Thymus (tissue), 11 donors: ENCODE measurements around the gene CD6. TPM values are rescaled to one million over a fixed set of nuclear protein-coding genes. Genes with fewer than 3 reads are reported as not detected.
A peak's percentile ranks its signal among the peaks of the same experiment; 100 is the strongest.

Source experiments
- DNase-seq, 9 donors: peaks; one replicate each; pipeline ENCODE4 v3.0.0-alpha.2; 2013; ENCODE audit warnings: low spot score in 9 of 9, low read depth in 6 of 9, missing footprints in 1 of 9
- H3K27ac ChIP-seq, 2 donors: one replicate each; pipeline ENCODE4 v1.5.1; 2013; ENCODE audit warnings: control low read depth in 1 of 2, low read depth in 1 of 2, low read length in 1 of 2, mild to moderate bottlenecking in 1 of 2, moderate library complexity in 1 of 2
- H3K27me3 ChIP-seq, 2 donors: one replicate each; pipeline ENCODE4 v1.5.1; 2013; ENCODE audit warnings: low read length in 1 of 2; ENCODE audit not compliant: control insufficient read depth in 2 of 2, insufficient read depth in 1 of 2
- H3K36me3 ChIP-seq, 2 donors: one replicate each; pipeline ENCODE4 v1.5.1; 2013; ENCODE audit warnings: low read length in 1 of 2, mild to moderate bottlenecking in 1 of 2, moderate library complexity in 1 of 2; ENCODE audit not compliant: control insufficient read depth in 2 of 2, insufficient read depth in 2 of 2
- H3K4me1 ChIP-seq, 2 donors: one replicate each; pipeline ENCODE4 v1.5.1; 2013; ENCODE audit warnings: low read length in 2 of 2; ENCODE audit not compliant: control insufficient read depth in 2 of 2, insufficient read depth in 2 of 2
- H3K4me3 ChIP-seq, 2 donors: one replicate each; pipeline ENCODE4 v1.5.1; 2013; ENCODE audit warnings: low read length in 2 of 2, control low read depth in 1 of 2, mild to moderate bottlenecking in 1 of 2
- H3K9me3 ChIP-seq, 2 donors: one replicate each; pipeline ENCODE4 v1.5.1; 2013; ENCODE audit warnings: low read length in 1 of 2, mild to moderate bottlenecking in 1 of 2; ENCODE audit not compliant: control insufficient read depth in 2 of 2, insufficient read depth in 1 of 2
- WGBS: extraction: QIAGEN DNeasy Blood & Tissue Kit; methylation state at CpG from one replicate; pipeline ENCODE4 v1.1.7; 2013; 5-methylcytosine and 5-hydroxymethylcytosine counted together
- polyA plus RNA-seq: library from polyadenylated mRNA; stranded (reverse); fragments of 200-250 nt; gene quantifications from one replicate; pipeline ENCODE4 v1.2.3, GENCODE V29; 2013
- total RNA-seq: library from RNA; stranded (reverse); fragments of 120-200 nt; gene quantifications from one replicate; pipeline ENCODE4 v1.2.4, GENCODE V29; 2013
- donor health status: healthy.

CD6 gene
- total and polyA plus RNA-seq, 2 donors, result 30.7 to 74.1 TPM

DNA sequence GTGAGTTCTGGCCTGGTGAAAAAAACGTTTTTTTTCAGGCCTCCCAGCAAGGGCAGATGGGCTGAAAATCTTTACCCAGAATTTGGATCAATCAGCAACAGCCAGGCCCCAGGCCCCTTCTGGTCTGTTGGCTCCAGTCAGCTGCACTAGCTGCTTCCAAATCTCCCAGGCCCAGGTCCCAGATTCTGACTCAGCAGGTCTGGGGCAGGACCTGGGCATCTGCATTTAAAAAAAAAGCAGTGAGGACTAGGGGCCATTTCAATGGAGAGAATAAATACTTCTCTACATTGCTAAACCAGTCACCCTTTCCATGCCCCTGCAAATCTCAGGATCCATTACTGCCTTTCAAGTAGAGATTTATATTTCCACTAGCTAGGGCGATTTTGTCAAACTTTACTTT lies 23.8 kb upstream of the CD6 start:
- H3K4me1 ChIP-seq, result peaks cover 5 to 19% of the 10 kb centered on the region in 2 donors
- no peaks in the 10 kb centered on the region for H3K36me3 ChIP-seq
- WGBS, result 80% methylated on average over 2 of the region's 2 CpGs
- H3K27ac ChIP-seq, result no peak overlapping the region
- DNase-seq, result no peak
- peaks cover 18 to 58% of the 10 kb centered on the region in 2 donors for H3K27me3 ChIP-seq
- peaks cover 0 to 7% of the 10 kb centered on the region in 2 donors for H3K9me3 ChIP-seq
- no peak overlapping the region for H3K4me3 ChIP-seq

DNA sequence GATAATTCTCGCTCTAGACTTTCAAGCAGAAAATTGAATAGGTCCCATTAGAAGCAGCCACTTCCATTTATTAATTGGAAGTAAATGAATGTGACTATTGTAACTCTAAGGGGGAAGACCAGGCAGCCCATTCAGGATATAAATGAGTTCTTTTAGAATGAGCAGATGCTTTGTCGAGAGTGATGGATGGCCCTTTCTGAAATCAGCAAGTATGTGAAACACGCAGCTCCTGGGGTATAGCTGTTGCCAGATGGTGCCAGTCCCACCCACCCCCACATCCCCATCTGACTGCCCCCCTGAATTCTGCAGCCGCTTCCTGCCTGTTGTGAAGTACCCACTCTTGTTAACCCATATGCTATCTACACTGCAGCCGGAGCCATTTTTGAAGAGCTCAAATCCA lies 23.2 kb upstream of the CD6 start:
- H3K36me3 ChIP-seq, result no peaks in the 10 kb centered on the region
- peaks cover 0 to 7% of the 10 kb centered on the region in 2 donors for H3K9me3 ChIP-seq
- WGBS, result 86% methylated on average over 5 of the region's 5 CpGs
- H3K27me3 ChIP-seq, result peaks cover 18 to 64% of the 10 kb centered on the region in 2 donors
- no peak overlapping the region for H3K27ac ChIP-seq
- no peak overlapping the region for H3K4me3 ChIP-seq
- peaks cover 5 to 21% of the 10 kb centered on the region in 2 donors for H3K4me1 ChIP-seq
- DNase-seq, result no peak

DNA sequence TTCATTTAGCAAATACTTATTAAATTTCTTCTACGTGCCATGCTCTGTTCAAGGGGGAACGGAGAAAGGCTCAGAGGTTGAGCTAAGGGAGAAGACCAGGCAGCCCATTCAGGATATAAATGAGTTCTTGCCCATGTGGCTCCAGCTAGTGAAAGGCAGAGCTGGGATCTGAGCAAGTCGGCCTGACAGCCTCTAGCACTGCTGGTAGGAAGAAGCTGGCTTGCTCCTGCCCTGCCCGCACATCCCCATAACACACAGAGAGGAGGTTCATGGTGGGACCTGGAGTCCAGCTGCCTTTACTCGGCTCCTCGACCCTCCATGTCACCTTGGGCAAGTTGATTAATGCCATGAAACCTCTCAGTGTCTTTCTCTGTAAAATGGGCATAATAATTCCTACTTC lies 21.5 kb upstream of the CD6 start:
- Histone ChIP-seq H3K27me3 (peaks cover 18 to 77% of the 10 kb centered on the region in 2 donors), H3K4me1 (peaks cover 5 to 21% of the 10 kb centered on the region in 2 donors), H3K27ac (no peak overlapping the region), H3K36me3 (no peaks in the 10 kb centered on the region), H3K4me3 (no peak overlapping the region), H3K9me3 (peaks cover 0 to 3% of the 10 kb centered on the region in 2 donors)
- 95% methylated on average over 6 of the region's 6 CpGs for WGBS
- DNase-seq, result no peak

DNA sequence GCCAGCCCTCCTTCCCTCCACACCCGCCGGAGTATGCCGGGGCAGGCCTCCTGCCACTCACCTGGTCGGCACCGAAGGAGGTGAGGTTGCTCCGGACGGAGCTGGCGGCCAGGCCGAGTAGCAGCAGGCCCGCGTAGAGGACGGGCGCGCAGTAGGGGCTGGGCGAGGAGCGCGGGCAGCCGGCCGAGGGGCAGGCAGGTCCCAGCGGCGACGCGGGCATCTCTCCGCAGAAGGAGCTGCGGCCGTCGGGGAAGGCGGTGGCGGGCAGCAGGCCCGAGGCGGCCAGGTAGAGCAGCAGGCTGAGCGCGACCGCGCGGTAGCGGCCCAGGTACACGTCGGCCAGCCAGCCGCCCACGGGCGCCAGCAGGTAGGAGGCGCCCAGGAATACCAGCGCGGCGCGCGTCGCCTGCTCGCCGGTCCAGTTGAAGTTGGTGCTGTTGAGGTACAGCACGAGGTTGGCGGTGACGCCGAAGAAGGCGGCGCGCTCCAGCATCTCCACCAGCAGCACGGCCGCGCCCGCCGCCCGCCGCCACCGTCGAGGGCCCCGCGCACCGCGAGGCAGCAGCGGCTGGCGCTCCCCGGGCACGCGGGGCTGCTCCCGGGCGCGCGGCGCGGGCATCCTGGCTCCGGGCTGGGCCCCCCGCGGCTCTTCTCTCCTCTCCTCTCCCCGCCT lies 20.4 kb upstream of the CD6 start:
- WGBS, result 13% methylated on average over 86 of the region's 86 CpGs
- Histone ChIP-seq H3K36me3 (no peaks in the 10 kb centered on the region), H3K9me3 (peaks cover 0 to 3% of the 10 kb centered on the region in 2 donors), H3K27me3 (peaks cover 18 to 78% of the 10 kb centered on the region in 2 donors), H3K4me1 (peaks cover 5 to 21% of the 10 kb centered on the region in 2 donors), H3K27ac (no peak overlapping the region), H3K4me3 (peak overlapping the region; percentile 9 to 34)
- DNase-seq, result peak in 1 of 9 donors; percentile 39

DNA sequence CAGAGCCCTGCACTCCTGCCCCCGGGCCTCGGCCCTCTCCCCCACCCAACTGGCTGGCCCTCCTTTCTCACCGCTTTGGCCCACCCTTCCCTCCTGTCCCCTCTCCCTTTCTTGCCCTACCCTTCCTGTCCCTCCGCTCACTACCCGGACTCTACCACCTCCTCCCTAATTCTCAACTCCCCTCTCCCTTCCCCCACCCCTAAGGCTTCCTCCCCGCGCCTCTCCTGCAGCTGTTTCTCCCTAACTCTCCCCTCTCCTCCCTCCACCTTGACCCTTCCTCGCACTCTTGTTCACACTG lies 19.9 kb upstream of the CD6 start:
- H3K9me3 ChIP-seq, result peaks cover 0 to 3% of the 10 kb centered on the region in 2 donors
- no peak for DNase-seq
- no peaks in the 10 kb centered on the region for H3K36me3 ChIP-seq
- peak overlapping the region in 1 of 2 donors; percentile 77 for H3K27ac ChIP-seq
- H3K27me3 ChIP-seq, result peaks cover 18 to 75% of the 10 kb centered on the region in 2 donors
- peaks cover 5 to 21% of the 10 kb centered on the region in 2 donors for H3K4me1 ChIP-seq
- WGBS, result 5% methylated on average over 8 of the region's 8 CpGs
- peak overlapping the region; percentile 9 to 37 for H3K4me3 ChIP-seq

DNA sequence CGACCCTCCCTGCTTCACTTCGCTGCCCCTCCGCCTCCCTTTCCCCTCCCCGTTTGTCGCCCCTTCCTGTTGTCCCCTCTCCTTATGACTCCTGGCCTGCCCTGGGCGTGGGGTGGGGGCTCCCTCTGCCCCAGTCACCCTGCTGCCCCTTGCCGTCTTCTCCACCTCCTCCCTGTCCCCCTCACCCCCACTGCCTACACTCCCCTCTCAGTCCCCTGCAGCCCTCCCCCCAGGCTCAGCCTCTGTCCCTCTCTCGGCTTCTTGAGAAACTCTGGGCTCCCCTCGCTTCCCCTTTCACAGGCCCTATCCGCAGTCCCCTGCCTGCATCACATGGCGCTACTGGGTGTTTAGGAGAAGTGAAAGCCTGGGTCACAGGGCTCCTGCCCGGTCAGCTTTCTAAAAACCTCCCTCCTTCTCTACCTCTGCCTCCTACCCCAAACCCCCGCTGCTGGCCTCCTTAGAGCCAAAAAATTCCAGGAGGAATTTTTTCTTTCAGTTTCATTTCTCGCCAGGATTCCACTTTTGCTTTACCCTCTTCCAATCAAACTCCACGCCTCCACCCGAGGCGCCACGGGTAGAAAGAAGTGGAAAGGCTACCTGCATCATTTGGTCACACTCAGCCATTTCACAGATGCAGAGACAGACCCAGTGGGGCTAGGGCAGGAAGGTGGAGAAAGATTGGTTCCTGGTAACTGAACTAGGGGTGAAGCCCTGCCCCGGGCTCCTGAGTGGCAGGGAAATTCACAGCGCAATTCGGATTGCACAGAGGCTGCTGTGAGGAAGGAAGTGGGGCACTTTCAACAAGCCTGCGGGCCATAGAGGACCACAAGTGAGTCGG lies 19.4 kb upstream of the CD6 start, which contains the start of gene SLC15A3:
Gene SLC15A3 (minus strand): TSS at position 273 of the 838 bp plus-strand sequence. CDS start 625 bp downstream, outside the sequence.
- H3K4me1 ChIP-seq, result peaks cover 5 to 21% of the 10 kb centered on the region in 2 donors
- peaks cover 18 to 78% of the 10 kb centered on the region in 2 donors for H3K27me3 ChIP-seq
- peak in 1 of 9 donors; percentile 63 for DNase-seq
- H3K27ac ChIP-seq, result peak within 1 kb of the TSS; percentile 28 to 77
- WGBS, result 5% methylated on average over 23 of the region's 23 CpGs
- H3K9me3 ChIP-seq, result peaks cover 0 to 3% of the 10 kb centered on the region in 2 donors
- H3K4me3 ChIP-seq, result peak within 1 kb of the TSS; percentile 9 to 37
- no peaks in the 10 kb centered on the region for H3K36me3 ChIP-seq

DNA sequence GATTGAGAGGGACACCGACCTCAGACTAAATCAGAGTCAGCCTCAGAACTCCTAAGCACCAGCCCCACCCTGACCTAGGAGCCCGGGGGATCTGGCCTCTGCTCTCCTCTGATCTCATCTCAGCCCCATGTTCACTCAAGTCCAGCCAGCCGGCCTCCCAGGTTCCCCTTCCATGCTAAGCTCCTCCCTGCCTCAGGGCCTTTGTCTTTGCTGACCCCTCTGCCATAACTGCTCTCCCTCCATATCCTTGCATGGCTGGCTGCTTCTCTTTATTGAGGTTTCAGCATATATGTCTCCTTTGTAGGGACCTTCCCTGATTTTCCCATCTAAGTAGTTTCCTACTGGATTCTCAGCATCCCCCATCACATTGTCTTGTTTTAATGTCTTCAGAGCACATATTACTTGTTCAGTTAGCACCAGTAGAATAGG lies 18.7 kb upstream of the CD6 start:
- DNase-seq, result no peak
- Histone ChIP-seq H3K27me3 (peaks cover 18 to 75% of the 10 kb centered on the region in 2 donors), H3K9me3 (peaks cover 0 to 3% of the 10 kb centered on the region in 2 donors), H3K27ac (peak overlapping the region; percentile 28 to 61), H3K4me3 (peak overlapping the region in 1 of 2 donors; percentile 9), H3K4me1 (peaks cover 5 to 21% of the 10 kb centered on the region in 2 donors), H3K36me3 (no peaks in the 10 kb centered on the region)
- WGBS, result 11% methylated on average over 3 of the region's 3 CpGs

DNA sequence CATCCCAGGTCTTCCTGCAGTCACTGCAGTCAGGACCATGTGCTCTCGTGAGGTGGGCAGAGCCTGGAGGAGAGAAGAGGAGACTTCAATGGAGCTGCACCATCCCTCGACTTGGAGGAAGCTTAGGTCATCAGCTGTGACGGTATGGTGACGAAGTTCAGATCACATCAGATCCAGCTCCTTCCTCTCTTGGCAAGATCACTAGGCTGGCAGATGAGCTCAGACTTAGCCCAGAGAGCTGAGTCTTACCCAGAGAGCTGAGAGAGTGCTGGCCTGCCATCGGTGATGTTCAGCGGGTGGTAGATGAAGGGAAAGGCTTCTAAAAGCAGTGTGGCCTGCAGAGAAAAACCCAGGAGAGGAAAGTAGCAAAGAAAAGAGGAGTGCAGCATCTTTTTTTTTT lies 17.7 kb upstream of the CD6 start:
- 83% methylated on average over 6 of the region's 6 CpGs for WGBS
- no peak overlapping the region for H3K27ac ChIP-seq
- peaks cover 5 to 19% of the 10 kb centered on the region in 2 donors for H3K4me1 ChIP-seq
- DNase-seq, result no peak
- H3K9me3 ChIP-seq, result peaks cover 0 to 3% of the 10 kb centered on the region in 2 donors
- peaks cover 18 to 74% of the 10 kb centered on the region in 2 donors for H3K27me3 ChIP-seq
- H3K4me3 ChIP-seq, result no peak overlapping the region
- H3K36me3 ChIP-seq, result no peaks in the 10 kb centered on the region

DNA sequence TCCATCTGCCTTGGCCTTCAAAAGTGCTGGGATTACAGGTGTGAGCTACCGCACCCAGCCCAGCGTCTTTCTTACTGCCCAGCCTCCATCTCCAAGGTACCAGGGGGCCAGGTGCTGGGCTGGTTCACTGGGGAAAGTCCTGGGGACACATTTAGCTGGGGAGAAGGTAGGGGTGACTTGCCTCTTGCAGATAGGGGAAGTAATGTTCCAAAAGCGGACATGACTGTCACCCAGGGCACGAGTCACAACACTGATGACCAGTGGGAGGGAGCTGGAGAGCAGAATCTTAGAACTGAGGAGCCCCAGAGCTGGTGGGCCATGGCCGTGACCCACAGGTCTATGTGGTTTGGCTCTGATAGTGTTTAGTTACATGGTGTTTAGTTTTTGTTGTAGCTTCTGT lies 17.1 kb upstream of the CD6 start:
- H3K36me3 ChIP-seq, result no peaks in the 10 kb centered on the region
- H3K4me3 ChIP-seq, result no peak overlapping the region
- DNase-seq, result no peak
- no peak overlapping the region for H3K27ac ChIP-seq
- peaks cover 5 to 19% of the 10 kb centered on the region in 2 donors for H3K4me1 ChIP-seq
- H3K9me3 ChIP-seq, result peaks cover 0 to 3% of the 10 kb centered on the region in 2 donors
- 72% methylated on average over 5 of the region's 5 CpGs for WGBS
- peaks cover 18 to 71% of the 10 kb centered on the region in 2 donors for H3K27me3 ChIP-seq
